Right hindlimb (tissue), 1 donor: ENCODE measurements around the gene GNAS-AS1.

Experiments
- DNase-seq: peaks from one replicate; pipeline ENCODE4 v3.0.0-alpha.2; 2018

GNAS-AS1 gene

GRCh38 chr20:58776109-58776508 is 74.6 kb downstream of the GNAS-AS1 start:
- no peak for DNase-seq

- no peak for DNase-seq
Observed at GRCh38 chr20:58775371-58775770, 75.3 kb downstream of the GNAS-AS1 start.

- no peak for DNase-seq
Observed at GRCh38 chr20:58774667-58775263, 75.9 kb downstream of the GNAS-AS1 start.

- no peak for DNase-seq
Observed at GRCh38 chr20:58774214-58774613, 76.5 kb downstream of the GNAS-AS1 start.

- DNase-seq = no peak
Observed at GRCh38 chr20:58772786-58773185, 77.9 kb downstream of the GNAS-AS1 start.
